ENCODE measurements around the gene FALEC. TPM values are rescaled to one million over a fixed set of nuclear protein-coding genes. Genes with fewer than 3 reads are reported as not detected.

The FALEC gene
- total and polyA plus RNA-seq, 2 of the 8 experiments (the other 6 are each of a cell fraction or from before 2014, with no cell fraction given): not detected

DNA sequence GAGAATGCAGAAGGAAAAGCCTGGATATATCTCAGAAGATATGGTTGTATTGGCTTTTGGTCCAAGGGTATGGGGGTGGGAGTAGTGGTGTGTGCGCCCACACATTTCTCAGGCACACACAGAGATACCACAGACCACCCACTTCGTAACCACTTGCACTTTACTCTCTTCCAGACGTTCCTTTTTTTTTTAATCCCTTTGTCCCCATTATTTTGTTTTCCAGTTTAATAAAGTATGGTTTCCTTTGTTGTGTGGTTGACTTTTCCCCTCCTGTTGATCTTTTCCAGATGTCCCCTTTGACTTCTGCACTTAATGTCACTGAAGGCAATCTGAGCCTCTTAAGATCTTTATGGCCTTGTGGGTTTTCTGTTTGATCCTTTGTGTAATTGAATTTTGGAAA lies 38.8 kb upstream of the FALEC start:
- H4K5ac ChIP-seq (ENCODE audit: insufficient read length, low read depth, low read length): no peak overlapping the region
- TF ChIP-seq, protein P1, sequence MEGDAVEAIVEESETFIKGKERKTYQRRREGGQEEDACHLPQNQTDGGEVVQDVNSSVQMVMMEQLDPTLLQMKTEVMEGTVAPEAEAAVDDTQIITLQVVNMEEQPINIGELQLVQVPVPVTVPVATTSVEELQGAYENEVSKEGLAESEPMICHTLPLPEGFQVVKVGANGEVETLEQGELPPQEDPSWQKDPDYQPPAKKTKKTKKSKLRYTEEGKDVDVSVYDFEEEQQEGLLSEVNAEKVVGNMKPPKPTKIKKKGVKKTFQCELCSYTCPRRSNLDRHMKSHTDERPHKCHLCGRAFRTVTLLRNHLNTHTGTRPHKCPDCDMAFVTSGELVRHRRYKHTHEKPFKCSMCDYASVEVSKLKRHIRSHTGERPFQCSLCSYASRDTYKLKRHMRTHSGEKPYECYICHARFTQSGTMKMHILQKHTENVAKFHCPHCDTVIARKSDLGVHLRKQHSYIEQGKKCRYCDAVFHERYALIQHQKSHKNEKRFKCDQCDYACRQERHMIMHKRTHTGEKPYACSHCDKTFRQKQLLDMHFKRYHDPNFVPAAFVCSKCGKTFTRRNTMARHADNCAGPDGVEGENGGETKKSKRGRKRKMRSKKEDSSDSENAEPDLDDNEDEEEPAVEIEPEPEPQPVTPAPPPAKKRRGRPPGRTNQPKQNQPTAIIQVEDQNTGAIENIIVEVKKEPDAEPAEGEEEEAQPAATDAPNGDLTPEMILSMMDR (IDR thresholded peaks at IDR 0.05; ENCODE audit: control extremely low read depth in 1 of 3, insufficient read depth in 1 of 3, low read depth in 1 of 3, low read length in 3 of 3): no peak
- TF ChIP-seq JUND (IDR thresholded peaks at IDR 0.05; ENCODE audit: low read length): no peak
- no peak for TF ChIP-seq BACH1 (IDR thresholded peaks at IDR 0.05; ENCODE audit: low read length)
- TF ChIP-seq TEAD4 (IDR thresholded peaks at IDR 0.05; ENCODE audit: low read depth, low read length): no peak
- TF ChIP-seq TAF1 (IDR thresholded peaks at IDR 0.05; ENCODE audit: low read depth, low read length): no peak
- TF ChIP-seq RBBP5 (IDR thresholded peaks at IDR 0.05; ENCODE audit: borderline replicate concordance, low read depth, low read length): no peak
- TF ChIP-seq, protein P2, sequence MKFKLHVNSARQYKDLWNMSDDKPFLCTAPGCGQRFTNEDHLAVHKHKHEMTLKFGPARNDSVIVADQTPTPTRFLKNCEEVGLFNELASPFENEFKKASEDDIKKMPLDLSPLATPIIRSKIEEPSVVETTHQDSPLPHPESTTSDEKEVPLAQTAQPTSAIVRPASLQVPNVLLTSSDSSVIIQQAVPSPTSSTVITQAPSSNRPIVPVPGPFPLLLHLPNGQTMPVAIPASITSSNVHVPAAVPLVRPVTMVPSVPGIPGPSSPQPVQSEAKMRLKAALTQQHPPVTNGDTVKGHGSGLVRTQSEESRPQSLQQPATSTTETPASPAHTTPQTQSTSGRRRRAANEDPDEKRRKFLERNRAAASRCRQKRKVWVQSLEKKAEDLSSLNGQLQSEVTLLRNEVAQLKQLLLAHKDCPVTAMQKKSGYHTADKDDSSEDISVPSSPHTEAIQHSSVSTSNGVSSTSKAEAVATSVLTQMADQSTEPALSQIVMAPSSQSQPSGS (IDR thresholded peaks at IDR 0.05; ENCODE audit: low read length): no peak
- TF ChIP-seq, protein P3, sequence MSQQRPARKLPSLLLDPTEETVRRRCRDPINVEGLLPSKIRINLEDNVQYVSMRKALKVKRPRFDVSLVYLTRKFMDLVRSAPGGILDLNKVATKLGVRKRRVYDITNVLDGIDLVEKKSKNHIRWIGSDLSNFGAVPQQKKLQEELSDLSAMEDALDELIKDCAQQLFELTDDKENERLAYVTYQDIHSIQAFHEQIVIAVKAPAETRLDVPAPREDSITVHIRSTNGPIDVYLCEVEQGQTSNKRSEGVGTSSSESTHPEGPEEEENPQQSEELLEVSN (IDR thresholded peaks at IDR 0.05): no peak
- no peak for TF ChIP-seq CTBP2 (IDR thresholded peaks at IDR 0.05; ENCODE audit: borderline replicate concordance, insufficient read depth, insufficient read length, low read length)

More for the DNA sequence above, 38.8 kb upstream of the FALEC start:
- Histone ChIP-seq H4K91ac (replicated peaks; ENCODE audit: insufficient read length, low read length) (no peak overlapping the region), H3K4me1 (replicated peaks in 1 of 4; ENCODE audit: control insufficient read depth in 3 of 4, insufficient read depth in 4 of 4, low read length in 3 of 4) (peaks cover 0 to 8% (median 4%) of the 10 kb centered on the region in 4 experiments; a peak in 4 of 7 replicates), H3K23me2 (ENCODE audit: low read depth, low read length) (no peaks in the 10 kb centered on the region), H3K4me3 (ENCODE audit: extremely low read depth in 1 of 4, insufficient read depth in 2 of 4, low read depth in 3 of 4, low read length in 4 of 4) (no peak overlapping the region), H4K8ac (ENCODE audit: extremely low read depth, insufficient read depth, low read length) (no peak overlapping the region), H3K4ac (replicated peaks; ENCODE audit: insufficient read length, low read depth, low read length) (no peak overlapping the region), H3K4me2 (ENCODE audit: insufficient read depth in 1 of 2, low read depth in 2 of 2, low read length in 2 of 2) (no peak overlapping the region), H3K79me2 (ENCODE audit: control insufficient read depth in 1 of 2, insufficient read depth in 2 of 2, low read length in 2 of 2) (no peaks in the 10 kb centered on the region), H3K27me3 (replicated peaks in 1 of 4; ENCODE audit: control insufficient read depth in 3 of 4, extremely low read depth in 1 of 4, insufficient read depth in 3 of 4, low read length in 3 of 4) (no peaks in the 10 kb centered on the region), H2BK15ac (ENCODE audit: low read length) (no peak overlapping the region), H3K56ac (replicated peaks; ENCODE audit: insufficient read length, low read depth, low read length) (no peak overlapping the region), H3K23ac (ENCODE audit: insufficient read length) (no peak overlapping the region), H4K20me1 (replicated peaks in 1 of 2; ENCODE audit: control insufficient read depth in 1 of 2, insufficient read depth in 2 of 2, low read length in 2 of 2) (peaks cover 0 to 2% of the 10 kb centered on the region in 2 experiments), H2AFZ (ENCODE audit: low read length) (no peak overlapping the region), H3K9ac (replicated peaks in 1 of 4; ENCODE audit: extremely low read depth in 1 of 4, low read depth in 3 of 4, low read length in 3 of 4) (no peak overlapping the region), H3K36me3 (ENCODE audit: control insufficient read depth in 2 of 4, insufficient read depth in 4 of 4, low read length in 3 of 4) (peaks cover under 1 to 11% (median 3%) of the 10 kb centered on the region in 4 experiments; a peak in 5 of 8 replicates), H2AK5ac (ENCODE audit: low read depth, low read length) (no peak overlapping the region), H3K18ac (ENCODE audit: extremely low read depth, low read length) (no peak overlapping the region), H2BK20ac (ENCODE audit: low read length) (no peak overlapping the region), H3K9me3 (ENCODE audit: insufficient read depth in 2 of 2, low read depth in 1 of 2, low read length in 1 of 2) (no peaks in the 10 kb centered on the region), H3K27ac (ENCODE audit: low read depth, low read length) (no peak overlapping the region), H2BK12ac (ENCODE audit: low read depth, low read length) (no peak overlapping the region), H2BK120ac (replicated peaks; ENCODE audit: low read depth, low read length) (no peak overlapping the region), H3K14ac (ENCODE audit: insufficient read length) (no peak overlapping the region), H2BK5ac (ENCODE audit: low read depth, low read length) (no peak overlapping the region), H3K79me1 (ENCODE audit: low read depth, low read length) (no peaks in the 10 kb centered on the region)
- 86% methylated on average over 3 of the region's 3 CpGs; no CpG with 5 or more reads in 1 of the 2 experiments for WGBS, 2 experiments (ENCODE audit: extremely low coverage in 1 of 2, insufficient coverage in 1 of 2, insufficient read length in 1 of 2, insufficient replicate concordance in 2 of 2, low coverage in 1 of 2, low lambda C conversion rate in 2 of 2, missing lambda C conversion rate in 1 of 2)
- ChIA-PET CTCF (ENCODE audit: partially characterized antibody) (no interaction called here), POLR2A (ENCODE audit: partially characterized antibody) (no interaction called here)
- DNase-seq (ENCODE audit: low read depth in 1 of 2, low spot score in 2 of 2): no peak
- no peak for FAIRE-seq
